HL-60 (cell line): ENCODE data around the gene KAZN.

Source experiments
- DNase-seq, 2 experiments: peaks; one replicate each; pipeline ENCODE4 v3.0.0-alpha.2; 2010 to 2020; ENCODE audit warnings: low read depth in 1 of 2, low spot score in 1 of 2
- H3K27ac ChIP-seq: fragments of 250-450 bp; sonication (Bioruptor Pico); replicated peaks from 2 replicates; pipeline ENCODE4 v1.5.1; 2020; ENCODE audit warnings: mild to moderate bottlenecking, moderate library complexity
- H3K27me3 ChIP-seq: fragments of 250-450 bp; sonication (Bioruptor Pico); 2 replicates; pipeline ENCODE4 v1.5.1; 2021; ENCODE audit warnings: mild to moderate bottlenecking, moderate library complexity; ENCODE audit not compliant: insufficient read depth, poor library complexity, severe bottlenecking
- H3K4me3 ChIP-seq: replicated peaks from 2 replicates; pipeline ENCODE4 v1.5.1; 2011; ENCODE audit warnings: mild to moderate bottlenecking, control low read depth, low read length; ENCODE audit not compliant: insufficient read depth
- GABPA ChIP-seq: IDR thresholded peaks from 2 replicates; pipeline ENCODE4 v1.6.1; 2012; ENCODE audit warnings: low read depth
- POLR2AphosphoS5 ChIP-seq: IDR thresholded peaks from 2 replicates; pipeline ENCODE4 v1.6.1; 2012; ENCODE audit warnings: low read depth
- SPI1 ChIP-seq: IDR thresholded peaks from 2 replicates; pipeline ENCODE4 v1.6.1; 2012; ENCODE audit warnings: low read depth, mild to moderate bottlenecking, borderline replicate concordance
- TF ChIP-seq, protein P1 (sequence below): IDR thresholded peaks from one replicate; pipeline ENCODE4 v1.5.1; 2011; ENCODE audit warnings: low read length, control low read depth, inconsistent platforms; ENCODE audit not compliant: insufficient read depth
- TF ChIP-seq, protein P2 (sequence below): IDR thresholded peaks from 2 replicates; pipeline ENCODE4 v1.6.1; 2012; ENCODE audit warnings: low read depth; ENCODE audit not compliant: insufficient replicate concordance

KAZN gene

DNA sequence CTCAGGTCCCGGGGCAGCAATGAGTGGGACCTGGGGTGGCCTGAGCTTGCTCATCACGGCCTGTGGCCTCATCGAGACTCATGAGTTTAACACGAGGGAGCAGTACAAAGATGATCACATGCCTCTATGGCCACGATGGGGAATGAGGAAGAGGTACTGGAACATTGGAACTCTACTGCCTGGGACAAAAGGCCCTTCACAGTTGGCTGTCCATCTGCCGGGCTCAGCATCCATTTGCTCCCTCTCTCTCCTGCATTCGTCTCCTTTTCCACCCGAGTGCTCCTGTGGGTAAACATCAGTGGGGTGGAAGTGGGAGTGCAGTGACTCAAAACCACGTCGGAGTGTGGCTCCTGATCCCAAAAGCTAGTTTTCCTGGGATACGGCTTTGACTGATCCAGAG lies 124.9 kb downstream of the KAZN start:
- no peak for DNase-seq
- H3K27ac ChIP-seq, result no peak overlapping the region
- TF ChIP-seq POLR2AphosphoS5 (no peak), GABPA (no peak), SPI1 (no peak)
- TF ChIP-seq, protein P1, sequence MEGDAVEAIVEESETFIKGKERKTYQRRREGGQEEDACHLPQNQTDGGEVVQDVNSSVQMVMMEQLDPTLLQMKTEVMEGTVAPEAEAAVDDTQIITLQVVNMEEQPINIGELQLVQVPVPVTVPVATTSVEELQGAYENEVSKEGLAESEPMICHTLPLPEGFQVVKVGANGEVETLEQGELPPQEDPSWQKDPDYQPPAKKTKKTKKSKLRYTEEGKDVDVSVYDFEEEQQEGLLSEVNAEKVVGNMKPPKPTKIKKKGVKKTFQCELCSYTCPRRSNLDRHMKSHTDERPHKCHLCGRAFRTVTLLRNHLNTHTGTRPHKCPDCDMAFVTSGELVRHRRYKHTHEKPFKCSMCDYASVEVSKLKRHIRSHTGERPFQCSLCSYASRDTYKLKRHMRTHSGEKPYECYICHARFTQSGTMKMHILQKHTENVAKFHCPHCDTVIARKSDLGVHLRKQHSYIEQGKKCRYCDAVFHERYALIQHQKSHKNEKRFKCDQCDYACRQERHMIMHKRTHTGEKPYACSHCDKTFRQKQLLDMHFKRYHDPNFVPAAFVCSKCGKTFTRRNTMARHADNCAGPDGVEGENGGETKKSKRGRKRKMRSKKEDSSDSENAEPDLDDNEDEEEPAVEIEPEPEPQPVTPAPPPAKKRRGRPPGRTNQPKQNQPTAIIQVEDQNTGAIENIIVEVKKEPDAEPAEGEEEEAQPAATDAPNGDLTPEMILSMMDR, result no peak
- TF ChIP-seq, protein P2, sequence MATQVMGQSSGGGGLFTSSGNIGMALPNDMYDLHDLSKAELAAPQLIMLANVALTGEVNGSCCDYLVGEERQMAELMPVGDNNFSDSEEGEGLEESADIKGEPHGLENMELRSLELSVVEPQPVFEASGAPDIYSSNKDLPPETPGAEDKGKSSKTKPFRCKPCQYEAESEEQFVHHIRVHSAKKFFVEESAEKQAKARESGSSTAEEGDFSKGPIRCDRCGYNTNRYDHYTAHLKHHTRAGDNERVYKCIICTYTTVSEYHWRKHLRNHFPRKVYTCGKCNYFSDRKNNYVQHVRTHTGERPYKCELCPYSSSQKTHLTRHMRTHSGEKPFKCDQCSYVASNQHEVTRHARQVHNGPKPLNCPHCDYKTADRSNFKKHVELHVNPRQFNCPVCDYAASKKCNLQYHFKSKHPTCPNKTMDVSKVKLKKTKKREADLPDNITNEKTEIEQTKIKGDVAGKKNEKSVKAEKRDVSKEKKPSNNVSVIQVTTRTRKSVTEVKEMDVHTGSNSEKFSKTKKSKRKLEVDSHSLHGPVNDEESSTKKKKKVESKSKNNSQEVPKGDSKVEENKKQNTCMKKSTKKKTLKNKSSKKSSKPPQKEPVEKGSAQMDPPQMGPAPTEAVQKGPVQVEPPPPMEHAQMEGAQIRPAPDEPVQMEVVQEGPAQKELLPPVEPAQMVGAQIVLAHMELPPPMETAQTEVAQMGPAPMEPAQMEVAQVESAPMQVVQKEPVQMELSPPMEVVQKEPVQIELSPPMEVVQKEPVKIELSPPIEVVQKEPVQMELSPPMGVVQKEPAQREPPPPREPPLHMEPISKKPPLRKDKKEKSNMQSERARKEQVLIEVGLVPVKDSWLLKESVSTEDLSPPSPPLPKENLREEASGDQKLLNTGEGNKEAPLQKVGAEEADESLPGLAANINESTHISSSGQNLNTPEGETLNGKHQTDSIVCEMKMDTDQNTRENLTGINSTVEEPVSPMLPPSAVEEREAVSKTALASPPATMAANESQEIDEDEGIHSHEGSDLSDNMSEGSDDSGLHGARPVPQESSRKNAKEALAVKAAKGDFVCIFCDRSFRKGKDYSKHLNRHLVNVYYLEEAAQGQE, result no peak
- no peak overlapping the region for H3K4me3 ChIP-seq
- H3K27me3 ChIP-seq, result no peaks in the 10 kb centered on the region

DNA sequence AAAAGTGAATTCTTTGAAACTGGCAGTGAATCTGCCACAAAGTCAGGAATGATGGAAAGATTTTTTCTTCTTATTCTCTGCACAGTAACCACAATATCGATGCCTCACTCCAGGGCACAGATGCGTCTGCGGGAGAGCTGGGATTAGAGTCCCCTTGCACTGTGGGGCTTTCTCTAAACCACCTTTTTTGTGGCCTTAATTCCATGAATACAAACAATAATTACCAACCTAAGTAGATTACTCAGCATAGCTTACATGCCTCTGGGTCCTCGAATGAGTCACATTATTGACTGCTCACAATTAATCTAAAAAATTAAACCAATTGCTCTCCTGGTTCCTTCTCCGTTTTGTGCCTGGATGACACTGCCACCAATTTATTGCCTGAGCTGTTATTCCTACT lies 125.8 kb downstream of the KAZN start:
- DNase-seq, result no peak
- TF ChIP-seq, protein P1, result no peak
- TF ChIP-seq POLR2AphosphoS5 (no peak), SPI1 (no peak), GABPA (no peak)
- TF ChIP-seq, protein P2, result no peak
- Histone ChIP-seq H3K27ac (no peak overlapping the region), H3K4me3 (no peak overlapping the region), H3K27me3 (no peaks in the 10 kb centered on the region)

DNA sequence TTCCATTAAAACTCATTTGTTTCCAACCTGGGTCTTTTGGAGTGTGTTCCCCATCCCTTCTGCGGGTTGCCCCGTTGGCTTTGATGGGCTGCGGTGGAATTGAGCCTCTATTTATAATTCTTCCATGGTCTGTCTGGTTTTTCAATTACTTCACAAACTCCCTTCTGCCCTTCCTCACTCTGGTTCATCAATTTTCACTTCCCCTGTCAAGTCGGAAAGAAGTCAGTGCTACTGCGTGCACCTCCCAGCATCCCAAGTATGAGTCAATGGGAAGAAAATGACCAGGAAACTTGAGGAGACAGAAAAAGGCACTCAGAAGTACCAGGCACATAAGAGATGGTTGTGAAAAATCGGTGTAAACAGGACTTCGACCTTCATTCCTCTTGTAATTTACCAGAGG lies 126.2 kb downstream of the KAZN start:
- no peak for DNase-seq
- no peak overlapping the region for H3K27ac ChIP-seq
- H3K4me3 ChIP-seq, result no peak overlapping the region
- H3K27me3 ChIP-seq, result no peaks in the 10 kb centered on the region
- TF ChIP-seq POLR2AphosphoS5 (no peak), SPI1 (no peak), GABPA (no peak)
- TF ChIP-seq, protein P1, result no peak
- TF ChIP-seq, protein P2, result no peak
